ENCODE measurements around the gene IFI6.

Gene IFI6

DNA sequence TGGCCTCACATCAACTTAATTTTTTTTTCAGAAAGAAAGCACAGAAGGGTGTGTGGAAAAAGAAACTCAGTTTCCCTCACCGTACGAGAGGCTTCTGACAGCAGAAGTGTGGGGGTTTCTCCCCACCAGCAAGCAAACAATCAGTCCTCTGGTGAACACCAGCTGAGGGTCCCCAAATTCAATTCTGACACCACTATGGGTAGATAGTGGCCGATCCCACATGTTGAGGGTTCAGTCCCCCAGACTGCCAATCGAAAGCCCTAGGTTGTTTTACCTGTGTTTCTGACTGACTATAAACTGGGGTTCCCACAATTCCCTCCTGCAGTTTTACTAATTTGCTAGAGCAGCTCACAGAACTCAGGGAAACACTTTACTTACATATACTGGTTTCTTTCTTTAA lies 2.1 kb downstream of the IFI6 start:
- no peak for DNase-seq

DNA sequence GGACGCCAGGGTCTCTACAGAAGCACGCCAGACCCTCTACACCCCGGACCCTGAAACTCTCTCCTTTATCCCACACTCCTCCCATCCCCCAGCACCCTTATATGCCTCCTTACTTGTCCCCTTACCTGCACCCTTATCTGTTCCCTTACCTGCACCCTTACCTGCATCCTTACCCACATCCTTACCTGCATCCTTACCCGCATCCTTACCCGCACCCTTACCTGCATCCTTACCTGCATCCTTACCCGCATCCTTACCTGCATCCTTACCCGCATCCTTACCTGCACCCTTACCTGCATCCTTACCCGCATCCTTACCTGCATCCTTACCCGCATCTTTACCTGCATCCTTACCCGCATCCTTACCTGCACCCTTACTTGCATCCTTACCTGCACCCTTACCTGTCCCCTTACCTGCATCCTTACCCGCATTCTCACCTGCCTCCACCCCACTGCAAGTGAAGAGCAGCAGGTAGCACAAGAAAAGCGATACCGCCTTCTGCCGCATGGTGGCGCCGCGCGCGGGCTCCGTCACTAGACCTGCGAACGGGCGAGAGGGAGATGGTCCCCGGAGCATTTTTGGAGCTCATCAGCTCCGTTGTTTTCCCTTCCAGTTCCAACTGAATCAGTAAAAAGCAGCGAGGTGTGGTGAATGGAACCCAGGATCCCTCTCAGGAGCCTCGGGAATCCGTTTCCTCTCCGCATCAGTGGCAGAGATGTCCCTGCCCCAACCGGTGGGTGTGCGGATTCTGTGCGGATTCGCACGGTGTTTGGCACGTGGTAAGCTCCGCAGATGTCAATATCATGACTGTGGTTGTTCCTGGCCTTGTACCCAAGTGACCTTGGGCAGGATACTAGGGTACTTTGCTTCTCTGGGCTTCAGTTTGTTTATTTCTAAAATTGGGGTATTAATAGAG lies 2.9 kb downstream of the IFI6 start:
- DNase-seq, result no peak

DNA sequence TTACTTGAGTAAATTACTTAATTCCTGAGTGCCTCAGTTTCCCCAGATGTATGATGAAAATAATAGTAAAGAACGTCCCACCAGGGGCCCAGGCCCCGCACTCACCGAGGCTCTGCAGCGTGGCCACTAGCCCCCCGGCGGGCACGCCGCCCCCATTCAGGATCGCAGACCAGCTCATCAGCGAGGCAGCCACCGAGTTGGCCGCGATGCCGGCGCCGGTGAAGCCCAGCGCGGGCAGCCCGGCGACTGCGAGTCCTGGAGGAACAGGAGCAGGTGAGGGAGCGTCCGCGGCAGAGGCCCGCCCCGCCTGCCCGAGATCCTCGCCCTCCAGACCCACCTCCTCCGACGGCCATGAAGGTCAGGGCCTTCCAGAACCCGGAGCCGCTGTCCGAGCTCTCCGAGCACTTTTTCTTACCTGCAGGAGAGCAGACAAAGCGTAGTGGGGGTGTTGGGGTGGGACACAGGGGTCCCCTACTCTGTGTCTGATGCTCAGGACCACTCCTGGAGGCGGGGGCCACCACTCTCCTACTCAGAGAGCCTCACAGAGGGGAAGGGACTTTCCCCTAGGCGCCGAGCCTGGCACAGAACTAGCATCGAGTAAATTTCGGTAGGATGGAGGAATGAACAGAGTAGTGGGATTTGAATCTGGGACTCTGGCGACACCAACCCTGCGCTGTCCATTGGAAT lies 3.7 kb downstream of the IFI6 start:
- no peak for DNase-seq

DNA sequence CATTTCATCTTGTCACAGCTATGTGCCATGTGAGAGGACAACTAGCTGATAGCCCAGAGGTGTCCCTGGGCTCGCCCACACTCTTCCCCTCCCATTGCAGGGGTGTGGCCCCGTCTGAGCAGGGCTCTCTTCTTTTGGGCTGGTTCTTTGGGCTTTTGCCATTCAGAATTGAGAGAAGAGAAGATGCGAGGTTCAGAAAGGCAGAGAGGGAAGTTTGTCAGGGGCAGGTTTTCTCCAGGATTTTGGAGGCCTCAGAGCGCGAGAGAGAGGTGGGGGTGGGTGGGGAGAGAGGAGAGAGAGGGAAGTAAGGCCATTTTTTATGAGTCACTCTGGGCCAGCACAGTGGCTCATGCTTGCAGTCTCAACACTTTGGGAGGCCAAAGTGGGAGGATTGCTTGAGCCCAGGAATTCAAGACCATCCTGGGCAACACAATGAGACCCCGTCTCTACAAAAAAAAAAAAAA lies 5.2 kb downstream of the IFI6 start:
- DNase-seq, result no peak

DNA sequence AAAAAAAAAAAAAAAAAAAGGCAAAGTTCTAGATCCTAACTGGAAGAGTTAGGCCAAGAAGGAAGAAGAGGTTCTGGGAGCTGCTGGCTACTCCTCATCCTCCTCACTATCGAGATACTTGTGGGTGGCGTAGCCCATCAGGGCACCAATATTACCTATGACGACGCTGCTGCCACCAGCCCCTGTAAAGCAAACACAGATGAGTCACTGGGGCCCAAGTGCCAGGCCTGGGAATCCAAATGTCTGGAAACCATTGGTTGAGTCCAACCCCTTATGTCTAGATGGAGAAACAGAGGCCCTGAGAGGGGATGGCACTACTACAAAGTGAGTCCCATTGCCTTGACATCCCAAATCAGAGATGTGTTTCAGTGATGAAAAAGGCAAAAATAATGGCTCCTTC lies 5.7 kb downstream of the IFI6 start:
- no peak for DNase-seq

DNA sequence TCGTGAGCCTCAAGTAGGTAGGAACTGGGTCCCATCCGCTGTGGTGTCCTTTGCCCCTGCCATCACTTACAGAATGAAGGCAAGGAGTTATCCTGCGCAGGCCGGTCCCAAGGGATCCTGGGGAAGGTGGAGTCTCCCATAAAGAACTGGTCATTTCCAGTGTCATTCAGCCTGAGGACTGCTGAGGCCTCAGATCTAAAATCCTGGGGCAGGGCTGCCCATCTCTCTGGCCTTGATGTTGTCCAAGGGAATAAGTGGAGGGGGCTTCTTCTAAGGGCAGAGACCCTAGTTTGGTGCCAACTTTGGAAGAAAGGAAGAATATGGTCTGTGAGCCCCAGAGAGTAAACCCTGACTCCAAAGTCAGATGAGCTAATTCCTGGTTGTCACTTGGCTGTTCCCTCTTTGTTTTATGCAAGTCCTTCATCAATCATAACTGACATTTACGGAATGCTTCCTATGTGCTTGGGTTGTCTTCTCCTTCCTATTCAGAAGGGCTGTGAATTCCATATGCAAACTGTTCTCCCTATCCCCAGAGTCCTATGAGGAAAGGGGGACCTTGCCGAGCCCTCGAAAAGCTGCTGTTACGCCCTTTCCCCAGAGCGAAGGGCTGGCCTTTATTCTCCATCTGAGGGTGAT lies 6.9 kb downstream of the IFI6 start:
- no peak for DNase-seq

DNA sequence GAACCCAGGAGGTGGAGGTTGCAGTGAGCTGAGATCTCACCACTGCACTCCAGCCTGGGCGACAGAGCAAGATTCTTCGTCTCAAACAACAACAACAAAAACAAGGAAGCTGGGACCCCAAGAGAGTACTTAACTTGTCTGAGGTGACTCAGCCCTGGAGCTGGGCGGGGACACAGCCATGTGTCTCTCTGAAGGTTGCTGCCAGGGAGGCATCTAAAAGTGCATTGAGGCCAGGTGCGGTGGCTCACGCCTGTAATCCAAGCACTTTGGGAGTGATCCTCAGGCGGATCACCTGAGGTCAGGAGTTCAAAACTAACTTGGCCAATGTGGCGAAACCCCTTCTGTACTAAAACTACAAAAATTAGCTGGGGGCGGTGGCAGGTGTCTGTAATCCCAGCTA lies 7.7 kb downstream of the IFI6 start:
- DNase-seq, result no peak

DNA sequence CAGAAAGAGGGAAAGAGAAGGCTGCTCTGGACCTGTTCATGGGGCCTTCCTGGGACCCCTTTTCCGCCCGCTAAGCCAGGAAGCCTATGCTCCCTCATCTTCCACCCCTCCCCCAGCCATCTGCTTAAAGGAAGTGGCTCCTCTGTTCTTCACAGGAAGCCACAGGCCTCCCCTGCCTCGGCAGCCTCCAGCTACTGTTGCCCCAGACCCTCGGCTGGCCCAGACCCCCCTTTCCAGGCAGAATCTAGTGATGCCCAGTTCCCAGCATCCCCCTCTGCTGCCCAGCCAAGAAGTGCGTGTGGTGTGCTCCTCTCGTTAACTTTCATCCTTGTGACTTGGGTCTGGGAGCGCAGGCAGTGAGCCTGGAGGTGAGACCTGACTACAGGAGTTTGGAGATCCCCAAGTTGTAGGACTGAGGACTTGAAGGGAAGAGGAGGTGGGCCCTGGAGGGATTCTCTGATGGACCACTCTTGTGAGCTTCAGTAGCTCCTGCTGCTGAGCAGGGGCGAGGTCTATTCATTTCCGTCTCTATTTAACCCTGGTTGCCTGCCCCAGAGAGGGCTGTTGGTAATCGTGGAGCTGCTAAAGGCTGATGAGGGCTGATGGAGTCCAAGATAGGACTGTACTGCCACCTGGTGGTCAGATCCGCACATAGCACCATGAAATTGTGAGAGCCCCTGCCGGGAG lies 9.1 kb downstream of the IFI6 start:
- peak; percentile 58 for DNase-seq

DNA sequence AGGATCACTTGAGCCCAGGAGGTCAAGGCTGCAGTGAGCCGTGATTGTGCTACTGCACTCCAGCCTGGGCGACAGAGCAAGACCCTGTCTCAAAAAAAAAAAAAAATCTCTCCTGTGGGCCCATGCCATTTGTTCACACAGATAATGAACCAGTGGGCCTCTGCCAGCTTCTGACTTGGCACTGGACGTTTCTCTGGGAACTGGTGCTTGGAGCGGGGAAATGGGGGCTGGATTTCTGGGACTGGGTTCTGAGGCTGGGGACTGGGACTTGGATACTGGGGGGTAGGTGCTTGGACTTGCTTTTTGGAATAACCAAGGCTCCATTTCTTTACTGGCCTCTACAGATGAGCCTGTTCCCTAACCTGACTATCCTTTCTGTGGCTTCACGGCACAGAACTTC lies 9.7 kb downstream of the IFI6 start:
- no peak for DNase-seq

DNA sequence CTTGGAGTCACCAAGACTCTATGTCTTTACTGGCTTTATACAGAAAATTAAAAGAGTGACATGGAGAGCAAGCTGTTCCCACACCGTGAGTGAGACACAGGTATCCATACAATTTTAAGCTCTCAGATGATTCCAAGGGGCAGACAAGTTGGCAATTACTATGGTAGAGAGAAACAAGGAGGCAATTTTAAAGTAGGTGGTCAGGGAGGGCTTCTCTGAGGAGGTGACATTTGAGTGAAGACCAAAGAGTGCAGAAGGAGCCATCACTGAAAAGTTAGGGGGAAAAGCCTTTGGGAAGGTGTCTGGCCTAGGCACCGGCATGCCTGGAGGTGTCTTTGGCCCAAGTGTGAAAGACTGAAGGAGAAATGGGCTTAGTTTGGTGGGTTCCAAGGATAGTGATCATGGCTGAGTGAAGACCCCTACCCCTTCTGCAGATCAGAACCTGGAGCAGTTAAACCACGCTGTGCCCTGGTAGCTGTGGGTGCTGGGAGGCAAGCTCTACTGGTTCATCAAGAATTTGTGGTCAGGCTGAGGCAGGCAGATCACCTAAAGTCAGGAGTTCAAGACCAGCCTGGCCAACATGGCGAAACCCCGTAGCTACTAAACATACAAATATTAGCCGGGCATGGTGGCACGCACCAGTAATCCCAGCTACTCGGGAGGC lies 10.4 kb downstream of the IFI6 start:
- no peak for DNase-seq

DNA sequence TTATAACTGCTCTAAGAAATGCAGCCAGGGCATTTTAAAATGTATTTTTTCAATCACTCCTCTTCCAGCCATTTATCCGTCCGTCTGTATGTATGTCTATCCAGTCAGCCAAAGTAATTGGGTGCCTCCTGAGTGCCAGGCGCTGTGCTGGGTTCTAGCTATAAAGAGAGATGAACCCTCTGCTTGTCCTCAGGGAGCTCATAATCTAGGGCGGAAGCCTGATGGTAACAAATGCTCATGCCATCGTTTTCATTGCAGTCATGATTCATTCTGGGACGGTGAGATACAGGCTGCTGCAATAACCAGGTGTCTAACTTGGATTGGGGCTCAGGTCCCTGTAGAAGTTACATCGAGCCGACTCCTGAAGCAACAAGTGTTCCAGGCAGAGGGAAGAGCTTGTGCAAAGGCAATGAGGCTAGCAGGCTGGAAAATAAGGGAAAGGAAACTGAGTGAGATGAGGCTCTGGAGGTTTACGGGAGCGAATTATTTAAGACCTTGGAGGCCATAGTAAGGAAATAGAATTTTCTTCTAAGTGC lies 11.6 kb downstream of the IFI6 start:
- DNase-seq, result no peak

DNA sequence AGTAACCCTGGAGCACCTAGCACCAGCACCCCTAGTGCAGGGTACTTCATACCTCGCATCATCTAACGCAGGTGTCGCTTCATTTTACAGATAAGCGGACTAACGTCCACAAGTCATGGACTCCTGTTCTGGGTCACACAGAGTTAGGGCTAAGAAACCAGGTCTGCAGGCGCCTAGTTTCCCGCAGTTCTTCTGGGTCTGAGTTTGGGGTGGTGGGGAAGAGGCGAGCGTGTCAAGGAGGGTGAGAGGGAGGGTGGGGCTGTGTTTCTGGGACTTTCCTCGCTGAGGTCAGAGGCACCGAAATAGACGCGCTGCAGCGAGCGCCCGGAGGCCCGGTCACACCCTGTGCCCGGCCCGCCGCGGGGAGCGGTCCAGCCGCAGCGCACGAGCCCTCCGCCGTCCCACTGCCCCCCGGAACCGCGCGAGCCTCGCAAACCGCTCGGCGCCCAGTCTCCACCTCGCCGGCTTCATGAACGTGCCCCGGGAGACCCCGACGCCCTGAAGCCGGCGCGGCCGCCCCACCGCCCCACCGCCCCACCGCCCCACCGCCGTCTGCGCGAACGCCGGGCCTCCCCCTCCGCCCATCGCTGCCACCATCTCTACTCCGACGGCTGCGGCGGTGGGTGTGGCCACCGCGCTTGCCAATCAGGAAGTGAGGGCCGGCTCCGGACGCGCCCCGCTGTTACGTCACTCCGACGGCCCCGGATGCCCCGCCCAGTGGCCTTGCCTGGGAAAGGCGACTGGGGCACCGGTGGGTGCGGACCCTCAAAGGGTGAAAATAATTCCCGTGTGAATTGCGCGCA lies 12.3 kb downstream of the IFI6 start:
- peak; percentile 74 for DNase-seq

DNA sequence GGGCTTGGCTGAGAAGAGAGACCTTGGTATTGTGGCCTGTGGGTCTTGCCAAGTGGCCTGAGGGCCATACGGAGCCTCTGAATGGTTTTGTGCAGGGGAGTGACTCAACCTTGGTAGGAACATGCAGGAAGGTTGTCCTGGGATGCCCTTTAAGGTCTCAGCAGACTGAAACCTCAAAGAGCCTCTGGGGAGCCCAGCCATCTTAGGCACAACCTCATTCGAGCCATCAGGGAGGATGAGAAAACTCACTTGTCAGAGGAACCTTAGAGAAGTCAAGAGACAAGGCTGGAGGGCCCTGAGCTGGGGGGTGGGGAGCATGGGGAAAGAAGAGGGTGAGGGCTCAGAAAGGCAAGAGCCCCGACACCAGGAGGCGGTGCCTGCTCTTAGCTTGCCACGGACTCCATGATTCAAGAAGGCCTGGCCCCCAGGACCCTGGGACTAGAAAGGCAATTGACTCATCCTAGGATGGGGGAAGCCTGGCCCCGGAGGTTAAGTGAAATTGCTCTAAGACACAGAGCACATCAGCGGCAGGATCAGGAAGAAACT lies 13.0 kb downstream of the IFI6 start:
- no peak for DNase-seq

DNA sequence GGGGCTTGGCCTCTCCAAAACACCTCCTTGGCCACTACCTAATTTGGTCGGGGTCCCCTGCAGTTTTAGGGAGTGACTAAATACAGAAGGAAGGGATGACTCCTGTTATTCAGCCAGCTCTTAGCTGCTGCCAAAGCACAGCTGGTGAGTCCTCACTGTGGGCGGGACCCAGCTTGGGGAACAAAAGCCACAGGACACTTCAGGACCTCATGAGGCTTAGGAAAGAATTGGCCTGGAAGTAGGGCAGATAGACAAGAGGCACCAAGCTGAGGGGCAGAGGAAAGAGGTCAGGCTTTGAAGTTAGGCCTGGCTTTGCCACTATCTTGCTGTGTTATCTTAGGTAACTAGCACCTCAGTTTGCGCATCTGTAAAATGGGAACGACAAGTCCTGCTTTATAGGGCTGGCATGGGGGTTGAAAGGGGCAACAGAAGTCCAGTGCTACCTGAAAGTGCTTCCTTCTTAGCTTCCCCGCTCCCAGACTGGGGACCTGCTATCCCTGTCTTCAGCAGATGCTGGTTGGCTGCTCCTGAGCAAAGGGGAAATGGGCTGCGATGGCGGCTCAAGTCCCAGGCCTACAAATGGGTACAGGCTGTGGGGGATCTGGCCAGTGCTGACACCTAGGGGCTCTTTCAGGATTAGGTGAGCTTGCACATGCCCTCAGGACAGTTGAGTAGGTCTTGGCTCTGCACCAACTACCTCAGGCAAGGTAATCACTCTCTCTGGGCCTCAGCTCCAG lies 15.7 kb downstream of the IFI6 start:
- DNase-seq, result peak; percentile 37

DNA sequence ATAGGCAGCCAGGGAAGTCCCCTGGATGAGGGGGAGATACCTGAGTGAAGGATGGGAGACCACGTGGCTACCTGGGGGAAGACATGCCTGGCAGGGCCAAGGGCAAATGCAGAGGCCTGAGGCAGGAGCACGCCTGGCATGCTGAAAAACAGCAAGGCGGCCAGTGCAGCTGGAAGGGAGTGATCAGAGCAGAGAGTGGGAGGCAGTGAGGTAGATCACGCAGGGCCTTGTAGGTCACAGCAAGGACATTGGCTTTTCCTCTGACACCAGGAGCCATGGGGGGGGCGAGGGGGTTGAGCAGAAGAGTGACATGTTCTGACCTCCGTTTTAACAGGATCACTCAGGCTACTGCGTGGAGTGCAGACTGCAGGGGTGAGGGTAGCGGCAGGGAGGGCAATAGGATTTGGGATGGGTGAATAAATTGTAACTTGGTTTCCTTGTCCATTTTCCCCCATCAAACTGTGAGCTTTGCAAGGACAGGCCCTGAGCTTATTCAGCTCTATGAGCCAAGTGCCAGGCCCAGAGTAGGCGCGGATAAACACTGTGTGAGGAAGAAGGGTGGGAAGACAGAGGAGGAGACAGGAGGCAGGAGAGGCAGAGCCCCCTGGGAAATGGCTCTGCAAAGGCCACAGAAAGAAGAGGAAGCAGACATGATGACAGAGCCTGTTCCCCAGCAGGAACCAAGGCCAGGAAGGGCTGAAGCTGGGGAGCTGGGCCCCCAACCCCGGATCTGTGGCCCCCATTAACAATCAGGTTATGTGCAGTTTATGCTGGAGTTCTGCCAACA lies 16.6 kb downstream of the IFI6 start:
- DNase-seq, result no peak

DNA sequence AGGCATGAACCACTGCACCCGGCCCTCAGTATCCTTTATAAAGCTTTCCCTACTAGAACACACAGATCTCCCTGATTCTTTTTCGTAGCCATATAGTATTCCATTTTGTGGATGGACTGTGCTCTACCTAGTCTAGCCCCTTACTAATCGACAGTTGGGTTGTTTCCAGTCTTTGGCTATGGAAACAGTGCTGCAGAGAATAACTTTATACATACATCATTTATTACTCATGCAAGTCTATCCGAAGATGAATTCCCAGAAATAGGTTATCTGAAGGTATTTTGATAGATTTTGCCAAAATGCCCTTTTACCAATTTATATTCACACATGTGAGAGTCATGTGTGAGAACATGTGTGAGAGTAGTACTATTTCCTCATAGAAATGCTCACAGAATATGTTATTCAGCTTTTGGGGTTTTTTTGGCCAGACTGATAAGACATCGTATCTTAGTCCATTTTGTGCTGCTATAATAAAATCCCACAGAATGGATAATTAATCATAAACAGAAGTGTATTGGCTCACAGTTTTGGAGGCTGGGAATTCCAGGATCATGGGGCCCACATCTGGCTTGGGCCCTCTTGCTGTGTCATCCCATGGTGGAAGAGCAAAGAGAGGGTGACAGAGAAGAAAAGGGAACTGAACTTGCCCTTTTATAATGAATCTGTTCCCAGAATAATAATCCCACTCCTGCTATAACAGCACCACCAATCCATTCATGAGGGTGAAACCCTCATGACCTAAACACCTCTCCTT lies 19.7 kb downstream of the IFI6 start:
- DNase-seq, result no peak

DNA sequence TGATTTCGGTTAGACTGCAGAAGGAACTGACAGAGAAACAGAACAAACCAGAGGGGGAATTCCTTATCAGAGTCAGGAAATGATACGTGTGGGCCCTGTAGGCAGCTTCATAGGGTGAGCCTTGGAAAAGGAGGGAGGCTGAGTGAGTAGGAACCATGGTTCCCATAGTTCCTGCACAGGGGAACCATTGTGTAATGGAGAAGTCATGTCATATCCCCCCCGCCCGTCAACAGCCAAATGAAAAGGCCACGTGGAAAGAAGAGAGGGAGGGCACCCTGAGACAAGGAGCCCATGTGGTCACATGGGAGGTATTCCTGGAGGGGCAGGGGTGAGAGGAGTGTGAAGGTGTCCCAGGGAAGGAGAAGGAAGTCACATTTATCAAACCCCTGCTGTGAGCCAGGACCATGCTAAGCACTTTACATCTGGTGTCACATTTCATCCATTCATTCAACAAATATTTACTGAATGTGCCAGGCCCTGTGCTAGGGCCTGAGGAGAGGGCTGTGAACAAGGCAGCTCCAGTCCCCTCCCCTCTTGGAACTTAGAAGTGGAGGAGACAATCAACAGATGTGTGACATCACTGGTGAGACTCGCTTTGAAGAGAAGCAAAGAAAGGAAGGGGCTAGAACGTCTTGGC lies 21.3 kb downstream of the IFI6 start:
- peak; percentile 72 for DNase-seq

DNA sequence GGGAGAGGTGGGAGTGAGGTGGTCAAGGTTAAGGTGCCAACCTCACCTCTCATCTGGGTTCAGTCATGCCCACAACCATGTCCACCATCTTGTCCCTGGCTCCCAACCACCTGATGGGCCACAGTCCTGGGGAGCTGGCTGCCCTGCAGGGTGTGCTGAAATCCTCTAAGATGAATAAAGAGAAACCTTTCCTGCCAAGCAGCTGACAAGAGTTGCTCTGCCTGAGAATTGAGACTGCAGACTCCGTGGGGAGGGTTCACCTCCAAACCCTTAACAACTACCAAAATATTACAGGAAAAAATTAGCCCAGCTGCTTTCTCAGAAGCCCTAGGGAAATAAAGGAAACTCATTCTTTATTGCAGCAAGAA lies 21.8 kb downstream of the IFI6 start:
- DNase-seq, result no peak

DNA sequence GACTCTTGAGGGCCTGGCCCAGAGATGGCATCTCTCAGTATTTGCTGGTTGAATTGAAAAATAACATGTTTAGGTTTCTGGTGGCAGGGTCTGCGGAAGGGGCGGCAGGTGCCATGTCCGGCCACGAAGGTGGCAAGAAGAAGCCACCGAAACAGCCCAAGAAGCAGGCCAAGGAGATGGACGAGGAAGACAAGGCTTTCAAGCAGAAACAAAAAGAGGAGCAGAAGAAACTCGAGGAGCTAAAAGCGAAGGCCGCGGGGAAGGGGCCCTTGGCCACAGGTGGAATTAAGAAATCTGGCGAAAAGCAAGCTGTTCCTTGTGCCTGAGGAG lies 22.7 kb downstream of the IFI6 start:
- no peak for DNase-seq

All from NCI-H226 (cell line).